Glutamatergic neuron (in vitro differentiated cells): ENCODE data around the gene ABLIM3. TPM values are rescaled to one million over a fixed set of nuclear protein-coding genes. Genes with fewer than 3 reads are reported as not detected.

ENCODE experiments used
- DNase-seq: peaks from one replicate; pipeline ENCODE4 v3.0.0; 2022
- H3K27ac Mint-ChIP-seq: one replicate; pipeline ENCODE4 v1.8.0; 2020; ENCODE audit warnings: mild to moderate bottlenecking, mixed read lengths, inconsistent platforms; ENCODE audit not compliant: unreplicated experiment
- H3K27me3 Mint-ChIP-seq: one replicate; pipeline ENCODE4 v1.8.0; 2020; ENCODE audit warnings: mild to moderate bottlenecking, moderate library complexity, mixed read lengths, inconsistent platforms; ENCODE audit not compliant: unreplicated experiment
- H3K36me3 Mint-ChIP-seq: one replicate; pipeline ENCODE4 v1.8.0; 2020; ENCODE audit warnings: mild to moderate bottlenecking, mixed read lengths, inconsistent platforms; ENCODE audit not compliant: unreplicated experiment
- H3K4me1 Mint-ChIP-seq: one replicate; pipeline ENCODE4 v1.8.0; 2020; ENCODE audit warnings: mild to moderate bottlenecking, low read depth, mixed read lengths, inconsistent platforms; ENCODE audit not compliant: unreplicated experiment
- H3K4me3 Mint-ChIP-seq: one replicate; pipeline ENCODE4 v1.8.0; 2020; ENCODE audit warnings: mild to moderate bottlenecking, mixed read lengths, inconsistent platforms; ENCODE audit not compliant: unreplicated experiment
- H3K9me3 Mint-ChIP-seq: one replicate; pipeline ENCODE4 v1.8.0; 2020; ENCODE audit warnings: mild to moderate bottlenecking, moderate library complexity, mixed read lengths, inconsistent platforms; ENCODE audit not compliant: unreplicated experiment
- total RNA-seq: library from RNA; stranded (reverse); fragmentation: NEBNext Ultra II Directional; extraction: Animal tissue kit (Norgen Biotek cat#: 25700); gene quantifications from one replicate; pipeline ENCODE4 v1.2.1, GENCODE V29; 2021; ENCODE audit not compliant: unreplicated experiment
- TF ChIP-seq, protein P1 (sequence below): fragments of 200-600 bp; sonication (generic); IDR thresholded peaks from one replicate; pipeline ENCODE4 v1.5.0; 2021; ENCODE audit not compliant: partially characterized antibody, unreplicated experiment

ABLIM3 gene
- total RNA-seq, 1 donor from 2014 or later = 19.0 TPM

DNA sequence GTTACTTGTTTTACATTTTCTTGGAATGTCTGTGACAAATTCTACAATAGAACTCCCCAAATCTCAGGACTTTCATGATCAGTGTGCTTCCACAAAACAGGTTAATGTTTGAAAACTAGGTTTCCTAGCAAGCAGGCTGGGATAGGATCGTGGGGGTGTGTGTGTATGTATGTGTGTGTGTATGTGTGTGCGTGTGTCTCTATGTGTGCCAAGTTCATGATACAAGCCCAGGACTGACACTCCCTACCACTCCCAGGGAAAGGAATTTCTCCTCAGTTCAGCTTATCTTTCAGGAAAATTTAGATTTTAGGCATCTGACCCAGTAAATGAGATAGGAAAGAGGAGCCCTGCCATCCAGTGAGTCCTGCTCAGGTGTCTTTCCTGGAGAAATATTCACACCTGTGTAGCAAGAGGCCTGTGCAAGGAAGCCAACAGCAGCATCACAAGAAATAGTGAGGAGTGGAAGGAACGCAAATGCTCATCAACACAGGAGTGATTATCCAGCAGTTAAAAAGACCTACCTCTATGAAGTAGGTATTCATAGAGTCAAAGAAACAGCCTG is 13.8 kb upstream of the ABLIM3 start:
- Mint-ChIP-seq H3K27me3 (no peaks in the 10 kb centered on the region), H3K36me3 (no peaks in the 10 kb centered on the region), H3K4me3 (no peak overlapping the region), H3K9me3 (no peaks in the 10 kb centered on the region), H3K4me1 (no peaks in the 10 kb centered on the region), H3K27ac (no peak overlapping the region)
- DNase-seq = no peak
- TF ChIP-seq, protein P1, sequence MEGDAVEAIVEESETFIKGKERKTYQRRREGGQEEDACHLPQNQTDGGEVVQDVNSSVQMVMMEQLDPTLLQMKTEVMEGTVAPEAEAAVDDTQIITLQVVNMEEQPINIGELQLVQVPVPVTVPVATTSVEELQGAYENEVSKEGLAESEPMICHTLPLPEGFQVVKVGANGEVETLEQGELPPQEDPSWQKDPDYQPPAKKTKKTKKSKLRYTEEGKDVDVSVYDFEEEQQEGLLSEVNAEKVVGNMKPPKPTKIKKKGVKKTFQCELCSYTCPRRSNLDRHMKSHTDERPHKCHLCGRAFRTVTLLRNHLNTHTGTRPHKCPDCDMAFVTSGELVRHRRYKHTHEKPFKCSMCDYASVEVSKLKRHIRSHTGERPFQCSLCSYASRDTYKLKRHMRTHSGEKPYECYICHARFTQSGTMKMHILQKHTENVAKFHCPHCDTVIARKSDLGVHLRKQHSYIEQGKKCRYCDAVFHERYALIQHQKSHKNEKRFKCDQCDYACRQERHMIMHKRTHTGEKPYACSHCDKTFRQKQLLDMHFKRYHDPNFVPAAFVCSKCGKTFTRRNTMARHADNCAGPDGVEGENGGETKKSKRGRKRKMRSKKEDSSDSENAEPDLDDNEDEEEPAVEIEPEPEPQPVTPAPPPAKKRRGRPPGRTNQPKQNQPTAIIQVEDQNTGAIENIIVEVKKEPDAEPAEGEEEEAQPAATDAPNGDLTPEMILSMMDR = no peak

DNA sequence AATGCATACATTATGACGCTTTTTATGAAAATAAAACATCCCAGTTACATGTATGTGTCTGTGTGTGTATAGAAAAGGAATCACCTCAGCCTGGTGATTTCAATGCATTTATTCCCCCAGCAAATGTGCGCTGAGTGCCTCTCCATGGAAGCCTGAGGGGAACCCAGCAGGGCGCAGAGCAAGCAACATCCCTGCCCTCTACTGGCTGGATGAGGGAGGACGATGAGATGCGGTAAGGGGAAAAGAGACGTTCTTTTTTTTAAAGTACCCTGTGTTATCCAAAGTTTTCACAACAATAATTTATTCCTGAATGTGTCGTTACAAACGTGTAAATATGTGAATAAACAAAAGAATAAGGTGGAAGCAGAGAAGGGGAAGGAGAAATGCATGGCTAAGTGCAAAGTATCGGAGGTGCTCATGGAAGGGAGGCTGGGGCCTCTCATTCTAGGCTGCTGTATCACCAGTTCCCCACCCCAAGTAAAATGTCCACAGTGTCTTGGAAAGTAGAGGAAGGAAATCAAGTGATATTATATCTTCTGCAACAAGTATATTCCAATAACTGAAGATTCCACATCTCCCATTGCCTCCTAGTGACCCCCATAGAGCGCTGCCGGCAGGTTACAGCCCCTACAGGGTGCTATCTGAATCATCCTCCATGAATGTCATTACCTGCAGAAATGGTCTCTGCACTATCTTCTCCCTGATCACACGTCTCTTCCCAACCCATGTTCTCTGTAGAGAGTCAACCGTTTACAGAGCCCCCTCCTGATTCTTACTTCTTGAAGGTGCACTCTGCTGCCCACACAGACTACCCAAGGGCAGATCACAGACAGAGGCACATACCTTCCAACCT is 13.0 kb upstream of the ABLIM3 start:
- peak; percentile 71 for DNase-seq
- no peaks in the 10 kb centered on the region for H3K9me3 Mint-ChIP-seq
- H3K36me3 Mint-ChIP-seq = no peaks in the 10 kb centered on the region
- H3K4me3 Mint-ChIP-seq = no peak overlapping the region
- TF ChIP-seq, protein P1 = peak; percentile 74
- H3K27me3 Mint-ChIP-seq = no peaks in the 10 kb centered on the region
- H3K4me1 Mint-ChIP-seq = no peaks in the 10 kb centered on the region
- H3K27ac Mint-ChIP-seq = no peak overlapping the region

DNA sequence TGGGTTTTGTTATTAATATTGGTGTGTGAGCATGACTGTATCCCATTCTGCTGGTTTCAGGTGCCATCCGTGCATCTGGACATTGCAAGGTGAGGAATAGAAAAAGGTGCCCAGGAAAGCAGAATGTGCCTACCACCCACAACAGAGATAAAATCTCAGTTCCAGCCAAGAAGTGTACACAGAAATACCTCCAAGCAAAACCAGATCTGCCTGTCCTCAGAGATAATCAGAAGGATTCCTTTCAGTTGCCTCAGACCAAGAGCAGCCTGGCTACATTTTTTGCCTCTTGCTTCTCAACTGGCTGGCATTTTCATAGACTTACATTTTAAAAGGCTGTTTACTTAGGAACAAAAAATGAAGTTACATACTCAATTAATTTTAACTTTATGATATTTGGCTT is 12.1 kb upstream of the ABLIM3 start:
- no peaks in the 10 kb centered on the region for H3K4me1 Mint-ChIP-seq
- H3K36me3 Mint-ChIP-seq = no peaks in the 10 kb centered on the region
- no peaks in the 10 kb centered on the region for H3K27me3 Mint-ChIP-seq
- H3K4me3 Mint-ChIP-seq = no peak overlapping the region
- TF ChIP-seq, protein P1 = no peak
- no peak overlapping the region for H3K27ac Mint-ChIP-seq
- no peaks in the 10 kb centered on the region for H3K9me3 Mint-ChIP-seq
- no peak for DNase-seq

DNA sequence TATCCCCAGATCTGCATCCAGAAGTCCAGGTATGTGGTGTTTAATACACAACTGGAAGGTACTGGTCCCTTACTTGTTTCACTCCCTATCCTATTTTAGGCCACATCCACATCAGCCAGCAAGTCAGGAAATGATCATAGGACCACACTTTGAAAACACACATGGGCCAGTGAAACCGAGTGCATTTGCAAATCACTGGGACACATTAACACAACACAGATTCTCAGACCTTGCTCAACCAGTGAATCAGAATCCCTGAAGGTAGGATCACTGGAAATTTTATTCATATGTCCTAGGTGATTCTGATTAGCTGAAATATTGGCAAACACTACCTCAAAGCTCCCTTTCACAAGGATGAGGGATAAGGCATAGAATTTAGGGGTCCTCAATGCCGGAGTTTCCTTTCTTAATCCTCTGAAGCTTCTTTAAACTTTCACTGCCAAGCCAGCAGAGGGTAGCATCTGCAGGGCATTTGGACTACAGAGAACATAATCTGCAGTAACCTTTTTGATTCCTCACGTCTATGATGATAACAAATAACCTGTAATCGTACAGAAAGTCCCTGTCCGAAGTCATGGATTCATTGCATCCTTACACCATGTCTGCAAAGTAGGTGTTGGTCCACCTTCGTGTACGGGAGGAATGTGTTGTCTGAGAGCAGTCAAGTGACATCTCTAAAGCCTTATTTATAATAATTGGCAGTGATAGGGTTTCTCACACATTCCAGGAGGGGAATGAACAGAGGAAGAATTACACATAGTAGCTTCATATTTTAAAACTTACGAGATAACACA is 11.0 kb upstream of the ABLIM3 start:
- DNase-seq = no peak
- TF ChIP-seq, protein P1 = no peak
- Mint-ChIP-seq H3K4me1 (no peaks in the 10 kb centered on the region), H3K36me3 (no peaks in the 10 kb centered on the region), H3K27me3 (peaks cover 2% of the 10 kb centered on the region), H3K27ac (no peak overlapping the region), H3K9me3 (no peaks in the 10 kb centered on the region), H3K4me3 (no peak overlapping the region)

DNA sequence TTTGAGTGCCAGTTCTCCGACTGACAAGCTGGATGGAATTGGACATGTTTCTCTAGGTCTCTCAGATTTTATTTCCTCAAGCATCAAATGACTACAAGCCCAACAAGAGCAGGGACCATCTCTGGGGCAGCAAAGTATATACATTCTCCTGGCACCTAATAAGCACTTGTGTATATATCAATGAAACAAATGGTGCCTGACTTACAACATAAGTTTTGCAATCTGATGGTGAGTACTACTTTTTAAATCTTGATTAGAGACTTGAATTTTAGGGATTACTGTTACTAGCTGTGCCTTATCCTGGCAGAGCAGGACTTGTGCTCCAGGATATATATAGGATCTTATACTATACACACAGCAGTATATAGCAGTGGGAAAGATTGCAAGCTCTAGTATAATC is 8.8 kb upstream of the ABLIM3 start:
- no peak overlapping the region for H3K27ac Mint-ChIP-seq
- H3K36me3 Mint-ChIP-seq = peaks cover 6% of the 10 kb centered on the region
- TF ChIP-seq, protein P1 = no peak
- H3K27me3 Mint-ChIP-seq = peaks cover 2% of the 10 kb centered on the region
- H3K4me1 Mint-ChIP-seq = no peaks in the 10 kb centered on the region
- no peak overlapping the region for H3K4me3 Mint-ChIP-seq
- DNase-seq = no peak
- no peaks in the 10 kb centered on the region for H3K9me3 Mint-ChIP-seq
